DOHH2 (cell line): Measurements from ENCODE around the gene DCTN3.

Experiments used
- H3F3A ChIP-seq: fragments of 200-600 bp; sonication (generic), shearing (Covaris generic); 2 replicates; pipeline ENCODE4 v1.6.0; 2016; ENCODE audit warnings: antibody characterized with exemption, mild to moderate bottlenecking; ENCODE audit not compliant: control insufficient read depth, insufficient read depth
- H3K27ac ChIP-seq: fragments of 200-600 bp; sonication (generic); 2 replicates; pipeline ENCODE4 v1.5.1; 2014; ENCODE audit warnings: low read depth, mild to moderate bottlenecking, low read length, moderate library complexity
- H3K27me3 ChIP-seq: fragments of 200-600 bp; sonication (generic); 2 replicates; pipeline ENCODE4 v1.6.1; 2014; ENCODE audit warnings: mild to moderate bottlenecking, low read length, mixed read lengths; ENCODE audit not compliant: control insufficient read depth
- H3K36me3 ChIP-seq: fragments of 200-600 bp; sonication (generic); 2 replicates; pipeline ENCODE4 v1.6.1; 2014; ENCODE audit warnings: mild to moderate bottlenecking, low read length, moderate library complexity, mixed read lengths; ENCODE audit not compliant: control insufficient read depth
- H3K4me1 ChIP-seq: fragments of 200-600 bp; sonication (generic); 2 replicates; pipeline ENCODE4 v1.6.1; 2014; ENCODE audit warnings: mild to moderate bottlenecking, low read length, mixed read lengths; ENCODE audit not compliant: control insufficient read depth
- H3K4me2 ChIP-seq: fragments of 200-600 bp; sonication (generic); 2 replicates; pipeline ENCODE4 v1.6.0; 2014; ENCODE audit warnings: mild to moderate bottlenecking, low read length, moderate library complexity
- H3K4me3 ChIP-seq: fragments of 200-600 bp; sonication (generic); 2 replicates; pipeline ENCODE4 v1.5.1; 2014; ENCODE audit warnings: mild to moderate bottlenecking, low read length, mixed read lengths
- H3K79me2 ChIP-seq: fragments of 200-600 bp; sonication (generic); 2 replicates; pipeline ENCODE4 v1.6.1; 2014; ENCODE audit warnings: mild to moderate bottlenecking, low read length, mixed read lengths; ENCODE audit not compliant: control insufficient read depth
- H3K9me2 ChIP-seq: fragments of 200-600 bp; sonication (generic); replicated peaks from 2 replicates; pipeline ENCODE4 v1.6.1; 2014; ENCODE audit warnings: mild to moderate bottlenecking, low read length, mixed read lengths; ENCODE audit not compliant: control insufficient read depth
- H3K9me3 ChIP-seq: fragments of 200-600 bp; sonication (generic); 2 replicates; pipeline ENCODE4 v1.6.1; 2014; ENCODE audit warnings: antibody characterized with exemption, low read length, mixed read lengths; ENCODE audit not compliant: control insufficient read depth, insufficient read depth
- H4K20me1 ChIP-seq: fragments of 200-600 bp; sonication (generic); 2 replicates; pipeline ENCODE4 v1.6.0; 2014; ENCODE audit warnings: low read depth, mild to moderate bottlenecking, antibody characterized with exemption, low read length, moderate library complexity; ENCODE audit not compliant: control insufficient read depth, insufficient read depth
- CTCF ChIP-seq: fragments of 200-600 bp; sonication (generic); IDR thresholded peaks from one replicate; pipeline ENCODE4 v1.5.1; 2014; ENCODE audit warnings: antibody characterized with exemption, mild to moderate bottlenecking, low read depth, low read length; ENCODE audit not compliant: poor library complexity, severe bottlenecking
- EZH2phosphoT487 ChIP-seq: fragments of 200-600 bp; sonication (generic); IDR thresholded peaks from 2 replicates; pipeline ENCODE4 v1.6.1; 2017; ENCODE audit warnings: borderline replicate concordance, mild to moderate bottlenecking, antibody characterized with exemption, low read length, moderate library complexity, mixed read lengths

The DCTN3 gene

GRCh38 chr9:34628656-34629490, 8.6 kb upstream of the DCTN3 start, which contains the start of gene ARID3C:
Gene ARID3C, minus strand, starts transcription at chr9:34629066. Its CDS starts 1,052 bp downstream, at chr9:34628014.
- H3K79me2 ChIP-seq: no peaks in the 10 kb centered on the region
- H3K27ac ChIP-seq: no peak within 1 kb of the TSS
- peak within 1 kb of the TSS; percentile 57 for H3K4me2 ChIP-seq
- H3K9me3 ChIP-seq: no peaks in the 10 kb centered on the region
- no peaks in the 10 kb centered on the region for H3K9me2 ChIP-seq
- TF ChIP-seq CTCF (no peak), EZH2phosphoT487 (peak; percentile 47; the same call in 1 of the 2 replicates)
- H3K36me3 ChIP-seq: no peaks in the 10 kb centered on the region
- no peaks in the 10 kb centered on the region for H4K20me1 ChIP-seq
- no peaks in the 10 kb centered on the region for H3F3A ChIP-seq
- peaks cover 58% of the 10 kb centered on the region for H3K27me3 ChIP-seq
- peaks cover 13% of the 10 kb centered on the region for H3K4me1 ChIP-seq
- peak within 1 kb of the TSS; percentile 45 for H3K4me3 ChIP-seq

- no peak for TF ChIP-seq CTCF
- TF ChIP-seq EZH2phosphoT487: peak; percentile 87; the same call in 1 of the 2 replicates
- H3K9me2 ChIP-seq: no peaks in the 10 kb centered on the region
- peaks cover 65% of the 10 kb centered on the region for H3K27me3 ChIP-seq
- H3K4me3 ChIP-seq: peak overlapping the region; percentile 45
- no peaks in the 10 kb centered on the region for H3F3A ChIP-seq
- H3K36me3 ChIP-seq: no peaks in the 10 kb centered on the region
- no peaks in the 10 kb centered on the region for H3K79me2 ChIP-seq
- H4K20me1 ChIP-seq: no peaks in the 10 kb centered on the region
- H3K9me3 ChIP-seq: no peaks in the 10 kb centered on the region
- H3K4me2 ChIP-seq: peak overlapping the region; percentile 57
- no peak overlapping the region for H3K27ac ChIP-seq
- H3K4me1 ChIP-seq: peaks cover 13% of the 10 kb centered on the region
These were observed 7.7 kb upstream of the DCTN3 start for GRCh38 chr9:34627716-34628655.

GRCh38 chr9:34625186-34625486, 4.8 kb upstream of the DCTN3 start:
- no peaks in the 10 kb centered on the region for H3K9me2 ChIP-seq
- no peak overlapping the region for H3K27ac ChIP-seq
- H3K9me3 ChIP-seq: no peaks in the 10 kb centered on the region; the same call in 1 of the 2 replicates
- no peaks in the 10 kb centered on the region for H3K36me3 ChIP-seq
- H3K27me3 ChIP-seq: peaks cover 63% of the 10 kb centered on the region
- H3K4me1 ChIP-seq: peaks cover 20% of the 10 kb centered on the region
- H3K4me3 ChIP-seq: no peak overlapping the region
- no peaks in the 10 kb centered on the region for H3F3A ChIP-seq
- H3K4me2 ChIP-seq: no peak overlapping the region
- H4K20me1 ChIP-seq: no peaks in the 10 kb centered on the region
- TF ChIP-seq CTCF: no peak
- TF ChIP-seq EZH2phosphoT487: no peak
- no peaks in the 10 kb centered on the region; the same call in 1 of the 2 replicates for H3K79me2 ChIP-seq
